BLaER1 treated with 17β-estradiol and CSF1 and Interleukin-3, amounts not matched to agents 10 nM and 100 nM (cell line): Measurements from ENCODE around the gene POLR2L.
A peak's percentile ranks its signal among the peaks of the same experiment; 100 is the strongest.

Experiments used
- H3K27ac ChIP-seq, 11 experiments: shearing (Covaris generic); formaldehyde crosslinking; 2 replicates each; pipeline ENCODE4 v1.8.1; 2022
- H3K27me3 ChIP-seq, 11 experiments: shearing (Covaris generic); formaldehyde crosslinking; 2 replicates each; pipeline ENCODE4 v1.8.1; 2022
- H3K36me3 ChIP-seq, 11 experiments: shearing (Covaris generic); formaldehyde crosslinking; 2 replicates each; pipeline ENCODE4 v1.8.1; 2022
- H3K4me1 ChIP-seq, 10 experiments: shearing (Covaris generic); formaldehyde crosslinking; 2 replicates each; pipeline ENCODE4 v1.8.1; 2022
- H3K4me2 ChIP-seq, 11 experiments: shearing (Covaris generic); formaldehyde crosslinking; 2 replicates each; pipeline ENCODE4 v1.8.1; 2022
- H3K4me3 ChIP-seq, 10 experiments: shearing (Covaris generic); formaldehyde crosslinking; 2 replicates each; pipeline ENCODE4 v1.8.1; 2022
- H3K9ac ChIP-seq, 11 experiments: shearing (Covaris generic); formaldehyde crosslinking; 2 replicates each; pipeline ENCODE4 v1.8.1; 2022
- H3K9me3 ChIP-seq, 11 experiments: shearing (Covaris generic); formaldehyde crosslinking; replicated peaks in 1 of 11; 2 replicates each; pipeline ENCODE4 v1.8.1; 2022
- H4K20me1 ChIP-seq, 11 experiments: shearing (Covaris generic); formaldehyde crosslinking; 2 replicates each; pipeline ENCODE4 v1.8.1; 2022
- Cebpa-rat ChIP-seq, 11 experiments: shearing (Covaris generic); IDR thresholded peaks; 2 replicates each; pipeline ENCODE4 v1.8.1; 2022

Gene POLR2L

GRCh38 chr11:860234-861104, 18.1 kb upstream of the POLR2L start:
- Histone ChIP-seq H3K9me3 (no peaks in the 10 kb centered on the region), H3K4me2 (peak overlapping the region in 9 of 11 experiments; percentile 3 to 50 (median 39); a peak in 9 of 22 replicates), H3K36me3 (peaks cover 0 to 70% (median 0%) of the 10 kb centered on the region in 11 experiments; a peak in 9 of 22 replicates), H4K20me1 (peaks cover 30 to 100% (median 87%) of the 10 kb centered on the region in 11 experiments; a peak in 21 of 22 replicates), H3K27me3 (no peaks in the 10 kb centered on the region), H3K4me3 (no peak overlapping the region), H3K4me1 (peaks cover 13 to 65% (median 42%) of the 10 kb centered on the region in 10 experiments; a peak in 19 of 20 replicates), H3K27ac (no peak overlapping the region), H3K9ac (peak overlapping the region in 4 of 11 experiments; percentile 7 to 44 (median 16); a peak in 4 of 22 replicates)
- no peak for TF ChIP-seq Cebpa-rat (IDR thresholded peaks at IDR 0.05)

GRCh38 chr11:859394-860131, 17.2 kb upstream of the POLR2L start:
- peak overlapping the region in 10 of 11 experiments; percentile 12 to 50 (median 38); a peak in 14 of 22 replicates for H3K4me2 ChIP-seq
- H4K20me1 ChIP-seq: peaks cover 39 to 100% (median 89%) of the 10 kb centered on the region in 11 experiments; a peak in 21 of 22 replicates
- H3K36me3 ChIP-seq: peaks cover 0 to 70% (median 0%) of the 10 kb centered on the region in 11 experiments; a peak in 6 of 22 replicates
- TF ChIP-seq Cebpa-rat (IDR thresholded peaks at IDR 0.05): no peak
- no peak overlapping the region for H3K27ac ChIP-seq
- H3K9ac ChIP-seq: peak overlapping the region in 4 of 11 experiments; percentile 7 to 37 (median 16); a peak in 3 of 22 replicates
- peaks cover 13 to 72% (median 44%) of the 10 kb centered on the region in 10 experiments; a peak in 19 of 20 replicates for H3K4me1 ChIP-seq
- H3K4me3 ChIP-seq: no peak overlapping the region
- H3K9me3 ChIP-seq: no peaks in the 10 kb centered on the region
- H3K27me3 ChIP-seq: no peaks in the 10 kb centered on the region

- H3K4me1 ChIP-seq: peaks cover 13 to 79% (median 51%) of the 10 kb centered on the region in 10 experiments; a peak in 19 of 20 replicates
- no peak overlapping the region for H3K27ac ChIP-seq
- H3K9me3 ChIP-seq: no peaks in the 10 kb centered on the region
- H3K27me3 ChIP-seq: no peaks in the 10 kb centered on the region
- peak overlapping the region in 3 of 11 experiments; percentile 31 to 50 (median 48); a peak in 5 of 22 replicates for H3K4me2 ChIP-seq
- H3K36me3 ChIP-seq: peaks cover 0 to 70% (median 0%) of the 10 kb centered on the region in 11 experiments; a peak in 5 of 22 replicates
- H3K4me3 ChIP-seq: no peak overlapping the region
- peaks cover 37 to 100% (median 89%) of the 10 kb centered on the region in 11 experiments; a peak in 21 of 22 replicates for H4K20me1 ChIP-seq
- H3K9ac ChIP-seq: no peak overlapping the region
- no peak for TF ChIP-seq Cebpa-rat (IDR thresholded peaks at IDR 0.05)
These were observed 16.5 kb upstream of the POLR2L start for GRCh38 chr11:858762-859339.

DNA sequence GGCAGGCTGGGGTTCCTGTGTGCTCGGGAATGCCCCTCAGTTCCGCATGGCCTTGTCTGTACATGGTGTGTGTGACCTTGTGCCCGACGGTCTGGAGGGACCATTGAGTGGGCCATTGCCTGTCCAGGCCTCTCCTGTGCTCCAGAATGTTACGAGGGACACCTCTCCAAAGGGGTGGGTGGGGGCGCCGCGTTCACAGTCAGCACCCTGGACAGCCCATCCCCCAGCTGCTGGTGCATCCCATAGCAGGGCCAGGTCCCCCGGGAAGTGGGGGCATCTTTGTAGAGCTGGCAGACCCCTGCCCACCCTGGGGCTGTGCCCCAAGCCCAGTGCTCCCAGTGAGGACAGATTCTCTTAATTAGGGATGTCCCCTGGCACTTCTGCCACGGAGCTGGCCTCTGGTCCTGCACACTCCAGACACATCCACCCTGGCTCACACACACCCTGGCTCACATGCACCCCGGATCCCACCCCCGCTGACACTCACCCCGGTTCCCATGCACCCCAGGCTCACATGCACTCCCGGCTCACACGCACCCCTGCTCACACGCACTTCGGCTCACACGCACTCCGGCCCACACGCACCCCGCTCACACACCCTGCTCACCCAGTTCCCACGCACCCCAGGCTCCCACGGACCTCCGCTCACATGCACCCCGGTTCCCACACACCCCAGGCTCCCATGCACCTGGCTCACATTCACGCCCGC, 15.9 kb upstream of the POLR2L start:
- H3K27ac ChIP-seq: no peak overlapping the region
- TF ChIP-seq Cebpa-rat (IDR thresholded peaks at IDR 0.05): no peak
- no peak overlapping the region for H3K4me3 ChIP-seq
- H3K27me3 ChIP-seq: no peaks in the 10 kb centered on the region
- H3K4me2 ChIP-seq: no peak overlapping the region
- peaks cover 34 to 100% (median 89%) of the 10 kb centered on the region in 11 experiments; a peak in 21 of 22 replicates for H4K20me1 ChIP-seq
- H3K36me3 ChIP-seq: peaks cover 0 to 68% (median 0%) of the 10 kb centered on the region in 11 experiments; a peak in 5 of 22 replicates
- H3K4me1 ChIP-seq: peaks cover 13 to 80% (median 58%) of the 10 kb centered on the region in 10 experiments; a peak in 19 of 20 replicates
- no peaks in the 10 kb centered on the region for H3K9me3 ChIP-seq
- no peak overlapping the region for H3K9ac ChIP-seq

- peaks cover 24 to 100% (median 77%) of the 10 kb centered on the region in 11 experiments; a peak in 21 of 22 replicates for H4K20me1 ChIP-seq
- peak overlapping the region in 8 of 11 experiments; percentile 2 to 57 (median 46); a peak in 9 of 22 replicates for H3K4me2 ChIP-seq
- peak overlapping the region in 1 of 11 experiments; percentile 37; a peak in 1 of 22 replicates for H3K9ac ChIP-seq
- H3K27me3 ChIP-seq: no peaks in the 10 kb centered on the region
- H3K27ac ChIP-seq: no peak overlapping the region
- no peaks in the 10 kb centered on the region for H3K9me3 ChIP-seq
- H3K36me3 ChIP-seq: peaks cover 0 to 54% (median 0%) of the 10 kb centered on the region in 11 experiments; a peak in 4 of 22 replicates
- no peak for TF ChIP-seq Cebpa-rat (IDR thresholded peaks at IDR 0.05)
- H3K4me1 ChIP-seq: peaks cover 13 to 86% (median 60%) of the 10 kb centered on the region in 10 experiments; a peak in 19 of 20 replicates
- no peak overlapping the region for H3K4me3 ChIP-seq
These were observed 14.1 kb upstream of the POLR2L start for GRCh38 chr11:856397-856796.

DNA sequence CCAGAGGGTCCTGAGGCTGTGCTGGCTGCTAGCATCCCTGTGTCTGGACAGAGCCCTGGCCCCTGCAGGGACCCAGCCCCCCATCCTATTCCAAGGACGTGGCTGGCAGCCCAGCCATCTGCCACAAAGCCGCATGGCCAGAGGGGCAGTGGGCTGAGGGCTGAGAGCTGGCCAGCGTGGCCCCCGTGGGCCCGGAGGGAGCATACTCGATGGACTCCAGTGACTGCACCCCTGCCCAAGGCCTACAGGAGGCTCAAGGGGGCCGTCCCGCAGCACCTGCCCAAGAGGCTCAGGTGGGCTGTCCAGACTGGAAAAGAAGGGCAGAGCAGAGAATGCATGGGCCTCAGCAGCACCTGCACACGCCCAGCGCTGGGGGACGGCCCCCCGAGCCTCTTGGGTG, 13.5 kb upstream of the POLR2L start:
- Histone ChIP-seq H3K9me3 (no peaks in the 10 kb centered on the region), H3K27me3 (no peaks in the 10 kb centered on the region), H3K4me2 (peak overlapping the region in 1 of 11 experiments; percentile 57; a peak in 3 of 22 replicates), H3K4me3 (no peak overlapping the region), H3K9ac (no peak overlapping the region), H3K36me3 (peaks cover 0 to 56% (median 0%) of the 10 kb centered on the region in 11 experiments; a peak in 4 of 22 replicates), H4K20me1 (peaks cover 30 to 100% (median 77%) of the 10 kb centered on the region in 11 experiments), H3K4me1 (peaks cover 13 to 88% (median 62%) of the 10 kb centered on the region in 10 experiments; a peak in 19 of 20 replicates), H3K27ac (no peak overlapping the region)
- TF ChIP-seq Cebpa-rat (IDR thresholded peaks at IDR 0.05): no peak

- Histone ChIP-seq H3K4me1 (peaks cover 13 to 88% (median 64%) of the 10 kb centered on the region in 10 experiments; a peak in 19 of 20 replicates), H4K20me1 (peaks cover 34 to 100% (median 77%) of the 10 kb centered on the region in 11 experiments), H3K4me3 (no peak overlapping the region), H3K9ac (0 out of 22 replicates have a peak overlapping the region, but pooled peaks of 1 of the 11 experiments have one; percentile 29), H3K4me2 (no peak overlapping the region), H3K9me3 (no peaks in the 10 kb centered on the region), H3K27me3 (peaks cover 0 to under 1% (median 0%) of the 10 kb centered on the region in 11 experiments; a peak in 2 of 22 replicates), H3K27ac (no peak overlapping the region), H3K36me3 (peaks cover 0 to 56% (median 0%) of the 10 kb centered on the region in 11 experiments; a peak in 4 of 22 replicates)
- no peak for TF ChIP-seq Cebpa-rat (IDR thresholded peaks at IDR 0.05)
These were observed 13.0 kb upstream of the POLR2L start for GRCh38 chr11:855330-855674.
